ENCODE data around the gene TNP1.

GRCh38 chr2:216904974-216905373 lies 45.1 kb upstream of the TNP1 start:
- TF ChIP-seq CTCF (conservative IDR thresholded peaks at IDR 0.05; ENCODE audit: low read depth in 2 of 2) (no peak), JUNB (IDR thresholded peaks at IDR 0.05; ENCODE audit: unreplicated experiment) (no peak), CREB1 (CRISPR knock-in tag; IDR thresholded peaks at IDR 0.05; ENCODE audit: low read depth) (no peak), EZH2 (IDR thresholded peaks at IDR 0.05; ENCODE audit: low read depth, unreplicated experiment) (no peak), EZH2phosphoT487 (IDR thresholded peaks at IDR 0.05; ENCODE audit: unreplicated experiment) (no peak), POLR2AphosphoS5 (IDR thresholded peaks at IDR 0.05; ENCODE audit: low read depth) (no peak), NANOG (IDR thresholded peaks at IDR 0.05; ENCODE audit: borderline replicate concordance) (no peak), REST (IDR thresholded peaks at IDR 0.05; ENCODE audit: unreplicated experiment) (no peak), ETS1 (IDR thresholded peaks at IDR 0.05) (no peak), ZNF114 (CRISPR knock-in tag; IDR thresholded peaks at IDR 0.05) (no peak), ZNF331 (CRISPR knock-in tag; IDR thresholded peaks at IDR 0.05; ENCODE audit: low read depth) (no peak), STAT1 (IDR thresholded peaks at IDR 0.05; ENCODE audit: unreplicated experiment) (no peak)
